ENCODE measurements around the gene WDPCP.
A peak's percentile ranks its signal among the peaks of the same experiment; 100 is the strongest.
"Not testable (repeated sequence)": the region's sequence is repeated elsewhere in the genome, so short reads cannot be mapped to it uniquely, and the experiment has no call there.

The WDPCP gene

DNA sequence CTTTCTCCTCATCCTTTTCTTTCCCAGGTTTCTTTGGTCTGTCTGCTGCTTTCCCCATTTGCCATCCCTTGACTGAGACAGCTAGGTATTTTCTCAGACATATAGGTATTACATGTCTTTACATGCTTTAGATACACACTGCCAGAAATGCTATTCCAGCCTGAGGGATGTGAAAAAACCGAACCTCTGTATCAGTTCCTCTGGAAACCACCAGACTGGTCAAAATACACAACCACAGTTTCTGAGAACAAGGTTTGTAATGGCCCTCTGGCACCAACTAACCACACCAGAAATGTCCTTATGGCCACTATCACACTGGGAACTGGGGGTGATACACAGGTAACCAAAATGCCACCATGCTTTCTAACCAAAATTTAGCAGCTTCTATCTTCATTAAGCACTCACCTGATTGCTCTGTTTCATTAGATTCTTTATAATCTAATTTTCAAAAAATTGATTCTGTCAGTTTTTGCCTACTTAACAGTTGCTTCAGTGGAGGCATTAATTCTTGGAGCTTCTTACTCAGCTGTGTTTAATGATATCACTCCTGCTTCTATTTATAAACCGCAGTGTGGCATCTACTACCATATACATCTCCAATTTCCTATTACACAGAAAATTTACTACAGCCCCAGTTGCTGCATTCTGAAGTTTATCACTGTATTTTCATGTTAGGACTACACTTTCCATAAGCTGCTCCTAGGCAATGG, 243.5 kb downstream of the WDPCP start:
- no peak for DNase-seq

DNA sequence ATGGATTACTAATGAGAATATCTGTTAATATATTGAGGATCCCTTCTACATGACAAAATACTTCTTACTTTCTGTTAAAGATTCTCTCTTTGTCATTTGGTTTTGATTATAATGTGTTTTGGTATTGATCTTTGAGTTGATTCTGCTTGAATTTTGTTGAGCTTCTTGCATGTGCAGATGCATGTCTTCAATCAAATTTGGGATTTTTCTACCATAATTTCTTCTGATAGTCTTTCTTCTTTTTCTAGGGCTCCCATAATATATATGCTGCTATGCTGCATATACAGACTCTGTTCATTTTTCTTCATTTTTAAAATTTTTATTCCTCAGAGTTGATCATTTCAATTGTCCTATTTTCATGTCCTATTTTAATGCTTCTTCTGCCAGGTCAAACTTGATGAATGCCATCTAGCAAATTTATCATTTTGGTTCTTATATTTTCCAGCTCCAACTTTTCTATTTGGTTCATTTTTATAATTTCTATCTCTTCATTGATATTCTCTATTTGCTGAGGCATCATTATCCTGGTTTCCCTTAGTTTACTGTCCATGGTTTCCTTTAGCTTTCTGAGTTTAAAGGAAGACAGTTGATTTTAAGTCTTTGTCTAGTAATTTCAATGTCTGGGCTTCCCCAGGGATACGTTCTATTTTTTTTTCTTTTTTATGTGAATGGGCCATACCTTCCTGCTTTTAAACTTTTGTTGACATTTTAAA, 244.7 kb downstream of the WDPCP start:
- DNase-seq, result no peak

DNA sequence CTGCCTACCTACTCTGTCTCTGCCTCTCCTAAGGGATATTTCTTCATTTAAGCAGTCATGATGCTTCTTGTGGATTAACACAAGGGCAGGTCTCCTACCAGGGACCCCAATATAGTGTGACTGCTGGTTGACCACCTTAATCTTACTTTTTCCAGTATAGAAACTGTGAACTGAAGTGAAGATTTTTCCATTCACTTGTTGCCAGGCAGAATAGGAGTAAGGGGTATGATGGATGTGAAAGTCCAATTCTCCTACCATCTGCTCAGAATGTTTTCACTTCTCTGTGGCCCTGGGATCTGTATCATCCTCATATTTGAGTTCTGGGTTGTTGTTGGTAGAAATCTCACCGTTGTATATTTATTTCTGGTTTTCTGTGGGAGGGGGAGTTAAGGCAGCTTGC, 247.8 kb downstream of the WDPCP start:
- no peak for DNase-seq

DNA sequence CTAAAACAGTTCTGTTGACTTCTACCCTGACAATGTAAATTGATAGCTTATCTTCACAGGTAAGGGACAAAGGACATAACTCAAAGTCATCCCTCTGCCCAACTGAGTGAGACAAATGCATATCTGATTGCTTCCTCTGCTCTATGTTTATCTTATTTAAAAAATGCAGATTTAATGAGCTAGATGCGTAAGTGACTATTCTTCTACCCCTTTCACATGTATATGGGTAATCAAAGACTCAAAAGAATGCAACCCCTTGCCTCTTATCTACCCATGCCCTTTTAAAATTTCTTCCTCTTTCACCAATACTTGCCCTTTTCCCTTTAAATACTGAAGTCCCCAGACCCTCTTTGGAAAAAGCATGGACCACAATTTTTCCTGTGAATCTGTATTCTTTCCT, 253.4 kb downstream of the WDPCP start:
- no peak for DNase-seq

DNA sequence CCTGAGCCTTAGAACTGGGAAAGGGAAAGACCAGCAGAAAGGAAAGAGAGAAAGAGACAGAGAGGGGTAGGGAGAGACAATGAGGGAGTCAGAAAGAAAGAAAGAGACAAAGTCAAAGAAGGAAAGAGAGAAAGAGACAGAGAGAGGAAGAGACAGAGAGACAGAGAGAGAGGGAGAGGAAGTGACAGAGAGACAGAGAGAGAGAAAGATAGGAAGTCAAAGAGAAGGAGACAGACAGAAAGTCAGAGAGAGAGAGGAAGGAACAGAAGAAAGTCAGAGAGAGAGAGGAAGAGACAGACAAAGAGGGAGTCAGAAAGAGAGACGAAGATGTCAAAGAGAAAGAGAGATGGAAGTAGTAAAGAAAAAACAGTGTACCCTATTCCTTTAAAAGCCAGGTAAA, 261.8 kb downstream of the WDPCP start:
- no peak for DNase-seq

DNA sequence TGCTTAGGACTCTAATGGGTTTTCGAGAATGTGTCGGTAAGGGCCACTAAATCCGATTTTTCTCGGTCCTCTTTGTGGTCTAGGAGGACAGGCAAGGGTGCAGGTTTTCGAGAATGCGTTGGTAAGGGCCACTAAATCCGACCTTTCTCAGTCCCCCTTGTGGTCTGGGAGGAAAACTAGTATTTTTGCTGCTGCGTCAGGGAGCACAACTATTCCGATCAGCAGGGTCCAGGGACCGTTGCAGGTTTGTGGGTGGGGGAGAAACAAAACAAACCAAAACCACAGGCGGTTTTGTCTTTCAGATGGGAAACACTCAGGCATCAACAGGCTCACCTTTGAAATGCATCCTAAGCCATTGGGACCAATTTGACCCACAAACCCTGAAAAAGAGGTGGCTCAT, 264.6 kb downstream of the WDPCP start:
- not testable (repeated sequence) for DNase-seq

DNA sequence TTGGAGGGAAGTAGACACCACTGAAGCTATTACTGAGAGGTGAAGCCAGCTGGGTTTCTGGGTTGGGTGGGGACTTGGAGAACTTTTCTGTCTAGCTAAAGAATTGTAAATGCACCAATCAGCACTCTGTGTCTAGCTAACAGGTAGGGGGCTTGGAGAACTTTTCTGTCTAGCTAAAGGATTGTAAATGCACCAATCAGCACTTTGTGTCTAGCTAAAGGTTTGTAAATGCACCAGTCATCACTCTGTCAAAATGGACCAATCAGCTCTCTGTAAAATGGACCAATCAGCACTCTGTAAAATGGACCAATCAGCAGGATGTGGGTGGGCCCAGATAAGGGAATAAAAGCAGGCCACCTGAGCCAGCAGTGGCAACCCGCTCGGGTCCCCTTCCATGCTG, 266.3 kb downstream of the WDPCP start:
- DNase-seq, result not testable (repeated sequence)

DNA sequence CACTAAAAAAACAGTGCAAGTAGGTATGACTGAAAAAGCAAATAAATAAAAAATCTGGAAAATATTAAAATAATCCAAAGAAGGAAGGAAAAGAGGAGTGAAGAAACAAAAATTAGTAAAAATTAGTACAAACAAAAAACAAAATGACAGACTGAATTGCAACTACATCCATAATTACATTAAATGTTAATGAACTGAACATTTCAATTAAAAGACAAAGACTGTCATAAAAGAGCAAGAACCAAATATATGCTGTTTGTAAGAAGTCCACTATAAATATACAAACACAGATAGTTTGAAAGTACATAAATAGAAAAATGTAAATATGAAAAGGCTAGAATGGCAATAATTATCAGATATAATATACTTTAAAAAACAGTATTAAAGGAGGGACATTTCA, 267.6 kb downstream of the WDPCP start:
- no peak for DNase-seq

DNA sequence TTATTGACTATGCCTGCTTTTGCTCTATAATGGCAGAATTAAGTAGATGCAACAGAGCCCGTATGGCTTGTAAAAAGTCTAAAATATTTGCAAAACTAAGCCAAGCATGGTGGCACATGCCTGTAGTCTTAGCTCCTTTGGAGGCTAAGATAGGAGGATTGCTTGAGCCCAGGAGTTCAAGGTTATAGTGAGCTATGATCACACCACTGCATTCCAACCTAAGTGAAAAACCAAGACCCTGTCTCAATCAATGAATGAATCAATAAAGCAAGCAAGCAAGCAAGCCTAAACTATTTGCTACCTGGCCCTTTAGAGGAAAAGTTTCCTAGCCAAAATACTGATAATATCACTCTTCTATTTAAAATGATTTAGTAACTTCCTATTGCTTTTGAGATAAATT, 277.7 kb downstream of the WDPCP start:
- no peak for DNase-seq

DNA sequence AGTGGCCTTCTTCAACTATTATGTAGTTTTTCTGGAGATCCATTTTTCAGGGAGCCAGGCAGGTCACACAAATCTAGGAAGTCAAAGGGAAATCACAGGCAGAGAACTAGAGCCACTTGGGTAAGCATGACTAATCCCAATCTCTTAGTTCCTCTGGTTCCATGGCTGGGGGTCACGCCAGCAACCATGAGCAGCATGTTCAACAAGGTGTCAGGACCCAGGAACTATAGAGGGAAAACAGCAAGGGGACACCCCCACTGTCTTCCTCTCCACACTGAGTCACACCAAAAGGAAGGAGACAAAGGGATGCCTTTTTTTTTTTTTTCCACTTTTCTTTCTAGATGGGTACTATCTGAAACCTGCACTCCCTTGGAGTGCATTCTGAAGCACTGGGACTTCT, 286.8 kb downstream of the WDPCP start:
- peak; percentile 6 for DNase-seq

DNA sequence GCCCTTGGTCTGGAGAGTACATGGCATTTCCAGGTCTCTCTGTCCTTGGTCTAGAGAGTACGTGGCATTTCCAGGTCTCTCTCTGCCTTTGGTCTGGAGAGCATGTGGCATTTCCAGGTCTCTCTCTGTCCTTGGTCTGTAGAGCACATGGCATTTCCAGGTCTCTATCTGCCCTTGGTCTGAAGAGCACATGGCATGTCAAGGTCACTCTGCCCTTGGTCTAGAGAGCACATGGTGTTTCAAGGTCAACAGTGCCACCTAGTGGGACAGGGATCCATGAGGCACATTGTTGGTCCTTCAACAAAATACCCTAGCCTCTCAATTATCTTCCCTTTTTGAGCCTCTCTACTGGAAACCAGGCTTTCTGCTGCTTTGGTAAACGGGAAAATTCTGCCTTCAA, 287.4 kb downstream of the WDPCP start:
- DNase-seq, result no peak

DNA sequence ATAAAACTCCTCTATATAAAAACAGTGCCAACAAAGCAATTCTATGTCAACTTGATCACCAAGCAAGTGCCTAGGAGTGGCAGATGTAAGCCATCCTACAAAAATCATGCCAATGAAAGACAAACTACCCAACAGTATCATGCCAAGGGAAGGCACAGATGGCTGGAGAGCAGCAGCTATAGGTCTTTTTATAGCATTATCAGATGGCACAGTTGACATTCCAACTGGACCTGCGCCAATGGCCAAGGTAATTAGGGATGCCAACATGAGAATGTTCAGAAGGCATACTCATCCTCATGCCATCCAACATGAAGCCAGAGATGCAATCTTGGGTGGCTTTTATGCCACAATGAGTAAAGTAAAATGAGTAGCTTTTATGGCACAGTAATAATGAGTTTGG, 300.3 kb downstream of the WDPCP start:
- no peak for DNase-seq

DNA sequence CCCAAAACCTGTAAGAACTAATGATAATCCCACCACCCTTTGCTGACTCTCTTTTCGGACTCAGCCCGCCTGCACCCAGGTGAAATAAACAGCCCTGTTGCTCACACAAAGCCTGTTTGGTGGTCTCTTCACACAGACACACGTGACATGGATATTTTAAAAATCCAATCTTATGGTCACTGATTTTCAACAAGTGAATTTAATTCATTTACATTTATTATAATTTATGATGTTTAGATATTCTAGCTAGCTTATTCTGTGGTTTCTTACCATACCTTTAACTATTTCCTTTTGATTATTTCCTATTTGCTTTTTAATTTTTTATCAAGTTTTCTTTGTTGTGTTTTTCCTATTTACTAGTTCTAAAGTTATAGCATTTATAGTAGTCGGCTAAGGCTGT, 301.8 kb downstream of the WDPCP start:
- DNase-seq, result not testable (repeated sequence)

DNA sequence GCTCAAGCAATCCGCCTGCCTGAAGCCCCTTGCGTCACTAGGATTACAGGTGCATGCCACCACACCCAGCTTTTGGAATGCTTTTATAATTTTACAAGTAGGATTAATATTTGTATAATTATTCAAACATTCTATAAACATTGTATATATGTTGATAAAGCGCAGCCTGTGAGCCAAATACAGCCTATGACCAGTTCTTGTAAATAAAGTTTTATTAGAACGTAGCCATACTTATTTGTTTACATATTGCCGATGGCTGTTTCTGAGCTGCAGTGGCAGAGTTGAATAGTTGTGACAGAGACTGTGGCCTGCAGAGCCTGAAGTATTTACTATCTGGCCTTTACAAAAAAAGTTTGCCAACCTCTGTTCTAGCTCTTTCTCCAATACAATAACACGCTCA, 305.0 kb downstream of the WDPCP start:
- no peak for DNase-seq

DNA sequence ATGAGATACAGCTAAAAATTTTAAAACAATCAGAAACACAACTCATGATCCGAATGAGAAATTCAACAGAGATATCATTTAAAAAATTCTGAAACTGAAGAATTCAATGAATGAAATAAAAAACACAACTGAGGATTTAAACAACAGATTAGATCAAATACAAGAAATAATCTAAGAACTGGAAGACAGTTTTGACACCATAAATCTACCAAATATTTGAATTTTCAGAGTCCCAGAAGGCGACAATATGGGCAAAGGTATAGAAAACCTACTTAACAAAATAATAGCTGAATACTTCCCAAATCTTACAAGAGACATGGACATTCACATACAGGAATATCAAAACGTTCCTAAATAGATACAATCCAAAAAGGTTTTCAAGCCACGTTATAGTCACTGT, 315.7 kb downstream of the WDPCP start:
- DNase-seq, result no peak

DNA sequence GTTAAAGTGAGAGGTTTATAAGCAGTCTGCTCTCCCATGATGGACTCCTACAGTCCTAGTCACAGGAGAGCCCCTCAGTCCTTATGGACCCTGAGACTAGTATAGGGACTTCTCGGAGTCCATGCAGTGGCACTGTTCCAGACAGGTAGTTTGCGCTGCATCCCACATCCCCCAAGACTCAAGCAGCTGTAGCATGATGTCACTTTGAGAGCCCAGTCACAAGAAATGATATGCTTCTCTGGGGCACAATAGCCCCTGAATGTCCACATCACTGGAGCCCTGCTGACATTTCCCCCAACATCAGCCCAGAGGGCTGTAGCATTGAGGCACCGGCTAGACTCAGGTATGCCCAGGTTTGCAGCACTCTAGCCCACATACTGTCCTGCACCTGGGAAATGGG, 317.6 kb downstream of the WDPCP start:
- no peak for DNase-seq

DNA sequence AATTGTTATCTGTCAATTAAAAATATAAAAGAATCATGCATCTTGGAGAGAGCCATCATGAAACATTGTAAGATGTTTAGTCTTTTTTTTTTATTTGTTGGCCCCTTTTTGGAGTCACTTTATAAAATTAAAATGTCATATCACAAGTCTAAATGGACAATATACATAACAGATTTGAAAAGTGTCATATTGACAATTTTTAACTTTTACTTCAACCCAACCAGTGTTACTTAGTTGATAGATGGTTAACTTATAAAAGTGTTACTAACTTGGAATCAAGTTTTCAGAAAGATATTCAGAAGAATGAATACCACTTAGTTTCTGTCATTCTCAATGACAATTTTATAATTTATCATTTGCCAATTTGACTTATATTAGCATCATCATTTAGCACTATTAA, 319.3 kb downstream of the WDPCP start:
- no peak for DNase-seq

DNA sequence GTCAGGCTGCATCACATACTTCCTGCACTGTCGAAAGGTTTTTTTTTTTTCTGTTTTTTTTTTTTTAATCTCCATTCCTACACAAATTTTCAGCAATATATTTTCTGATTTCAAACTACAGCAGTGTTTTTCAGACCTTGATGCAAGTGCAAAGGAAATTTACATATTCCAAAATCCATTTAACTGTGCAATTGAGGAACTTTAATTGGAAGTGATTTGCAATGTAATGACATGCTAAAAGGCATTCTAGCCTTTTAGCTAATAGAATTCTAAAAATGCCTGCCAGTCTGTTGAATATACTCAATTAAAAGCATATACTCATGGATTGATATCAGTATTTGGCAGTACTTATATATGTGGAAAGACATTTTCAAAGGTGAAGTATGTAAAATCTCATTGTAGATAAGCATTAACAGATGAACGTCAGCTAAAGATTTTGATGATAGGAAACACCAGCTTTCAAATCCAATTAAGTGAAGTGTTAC, 327.1 kb downstream of the WDPCP start:
- DNase-seq, result no peak

DNA sequence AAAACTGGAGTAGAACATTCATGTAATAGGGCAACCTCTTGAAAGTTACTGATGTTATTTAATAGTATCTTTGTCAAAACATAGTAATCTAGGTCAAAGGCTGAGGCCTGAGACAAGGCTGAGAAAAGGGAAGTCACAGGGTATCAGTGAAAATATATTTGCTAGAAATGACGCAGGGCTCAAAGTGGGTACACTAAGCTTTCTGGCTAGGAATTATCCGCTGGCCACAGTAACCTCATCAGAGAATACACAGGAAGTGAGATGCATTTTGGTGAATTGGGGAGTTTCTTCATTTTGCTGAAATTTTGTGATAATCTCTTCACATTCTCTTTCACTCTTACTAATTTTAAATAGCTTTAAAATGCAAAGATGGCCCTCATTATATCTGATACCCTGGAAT, 330.8 kb downstream of the WDPCP start:
- no peak for DNase-seq

DNA sequence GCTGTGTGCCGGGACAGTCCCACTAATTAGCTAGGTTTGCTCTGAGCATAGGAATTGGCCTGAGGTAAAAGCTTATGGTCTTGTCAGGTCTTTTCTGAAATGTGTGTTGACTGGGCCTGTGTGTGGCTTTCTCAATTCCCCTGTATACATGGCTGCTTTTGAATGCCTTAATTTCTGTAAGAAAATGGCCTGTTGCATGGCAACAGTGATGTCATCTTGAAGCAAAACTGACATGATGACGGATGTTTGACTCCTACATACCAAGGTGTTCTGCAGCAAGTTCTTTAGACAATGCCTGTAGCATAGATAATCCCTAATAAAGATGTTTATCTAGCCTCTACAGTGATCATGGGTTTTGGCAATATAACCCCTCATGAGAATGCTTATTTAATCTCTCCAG, 339.1 kb downstream of the WDPCP start:
- no peak for DNase-seq

DNA sequence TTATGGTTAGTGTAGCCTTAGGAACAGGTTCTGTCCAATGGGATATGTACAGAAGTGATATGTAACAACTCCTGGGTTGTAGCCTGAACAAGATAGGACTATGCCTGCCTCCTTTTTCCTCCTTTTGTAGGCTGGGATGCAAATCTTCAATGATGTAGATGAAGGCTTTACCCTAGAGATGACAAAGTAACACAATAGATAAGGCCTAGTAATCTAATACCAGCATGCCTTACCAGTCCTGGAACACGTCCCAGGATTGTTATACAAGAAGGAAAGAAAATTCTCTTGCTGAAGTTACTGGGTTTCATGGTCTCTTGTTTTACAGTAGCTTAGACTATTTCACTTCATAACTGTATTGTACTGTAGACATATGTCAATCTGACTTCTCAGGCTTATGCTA, 345.5 kb downstream of the WDPCP start:
- DNase-seq, result no peak

DNA sequence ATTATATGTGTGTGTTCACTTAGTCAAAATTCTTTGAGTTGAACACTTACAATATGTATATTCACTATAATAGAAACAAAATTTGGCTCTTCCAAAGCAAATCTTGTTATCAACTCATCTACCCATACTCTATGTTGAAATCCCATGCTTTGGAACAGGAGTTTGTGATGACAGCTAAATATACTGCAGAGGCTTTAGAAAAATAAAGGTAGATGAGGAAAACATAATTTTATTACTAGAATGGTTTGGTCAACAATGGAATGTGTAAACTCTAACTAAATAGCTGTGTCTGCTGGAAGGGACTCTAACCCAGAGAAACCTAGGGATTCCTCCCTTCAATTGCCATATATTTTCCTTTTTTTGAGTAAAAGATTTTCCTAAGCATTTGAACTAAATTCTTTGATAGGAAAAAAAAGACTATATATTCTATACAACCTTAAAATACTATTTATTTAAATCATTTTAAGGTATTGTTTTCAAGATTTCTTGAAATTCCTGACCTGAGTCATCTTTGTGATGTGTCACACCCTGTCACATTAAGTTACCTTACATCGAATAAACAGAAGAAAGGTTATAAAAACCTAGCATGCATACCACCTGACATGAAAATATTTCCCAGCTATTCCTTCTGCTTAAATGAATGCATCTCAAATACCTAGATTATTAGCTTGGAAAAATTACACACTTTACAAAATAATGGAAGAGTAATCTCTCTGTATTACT, 362.2 kb downstream of the WDPCP start:
- no peak for DNase-seq

DNA sequence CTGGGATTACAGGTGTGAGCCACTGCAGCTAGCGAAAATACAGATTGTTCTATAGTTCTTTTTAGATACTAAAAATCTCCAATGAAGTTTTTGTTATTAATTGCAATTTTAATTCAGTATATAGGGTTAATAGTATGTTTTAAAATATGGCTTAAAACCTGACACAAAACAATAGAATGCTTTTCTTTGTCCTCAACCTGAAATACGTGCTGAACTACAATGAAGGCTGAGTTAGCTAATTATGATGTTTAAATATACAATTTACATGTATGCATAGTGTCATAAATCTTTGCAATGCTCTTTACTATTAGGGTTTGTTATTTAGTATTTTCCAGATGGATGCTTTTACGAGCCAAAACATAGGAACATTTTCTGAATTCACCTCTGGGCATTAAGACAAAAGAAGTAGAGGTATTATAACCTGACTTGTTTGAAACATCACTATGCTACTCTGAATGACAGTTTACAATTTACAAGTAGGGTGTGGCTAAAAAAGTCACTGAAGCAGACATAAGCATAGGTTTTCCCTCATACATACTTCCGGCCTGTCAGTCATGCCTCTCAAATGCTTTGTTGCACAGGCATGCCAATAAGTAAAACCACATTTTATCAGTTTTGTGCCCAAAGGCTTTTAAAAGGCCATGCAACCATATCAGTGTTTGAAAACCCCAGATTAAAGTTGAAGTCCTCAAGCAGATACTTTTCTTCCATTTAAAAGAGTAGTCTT, 369.3 kb downstream of the WDPCP start:
- DNase-seq, result peak; percentile 28

All from eye (tissue), 1 donor.